Activated T-helper 1 cell treated with anti-CD3 and anti-CD28 coated beads, Interleukin-2, amount 50 U/mL, for 16 hours (primary cell): Measurements from ENCODE around the gene CD247.

Experiments
- DNase-seq, 2 donors: peaks; one replicate each; pipeline ENCODE4 v3.0.0-alpha.2; 2020; ENCODE audit warnings: low read depth in 1 of 2, low spot score in 1 of 2

Gene CD247

GRCh38 chr1:167489571-167490340 is 28.6 kb downstream of the CD247 start:
- DNase-seq = no peak

GRCh38 chr1:167488786-167489185 is 29.5 kb downstream of the CD247 start:
- no peak for DNase-seq

GRCh38 chr1:167487614-167488013 is 30.7 kb downstream of the CD247 start:
- no peak for DNase-seq

- no peak for DNase-seq
Measured at GRCh38 chr1:167486090-167486824, 32.1 kb downstream of the CD247 start.

GRCh38 chr1:167484726-167485502 is 33.4 kb downstream of the CD247 start:
- DNase-seq = no peak

- DNase-seq = no peak
Measured at GRCh38 chr1:167483790-167484189, 34.5 kb downstream of the CD247 start.

GRCh38 chr1:167482184-167482583 is 36.1 kb downstream of the CD247 start:
- DNase-seq = no peak

- no peak for DNase-seq
Measured at GRCh38 chr1:167479331-167479979, 38.9 kb downstream of the CD247 start.

GRCh38 chr1:167477986-167478385 is 40.3 kb downstream of the CD247 start:
- DNase-seq = no peak

- DNase-seq = no peak
Measured at GRCh38 chr1:167476061-167476460, 42.3 kb downstream of the CD247 start.

- DNase-seq = no peak
Measured at GRCh38 chr1:167474191-167474641, 44.1 kb downstream of the CD247 start.

GRCh38 chr1:167473761-167474160 is 44.6 kb downstream of the CD247 start:
- DNase-seq = no peak

GRCh38 chr1:167472752-167473521 is 45.4 kb downstream of the CD247 start:
- DNase-seq = no peak

GRCh38 chr1:167471568-167471967 is 46.8 kb downstream of the CD247 start:
- no peak for DNase-seq

GRCh38 chr1:167469280-167469965 is 48.9 kb downstream of the CD247 start:
- DNase-seq = no peak

GRCh38 chr1:167467752-167468151 is 50.6 kb downstream of the CD247 start:
- no peak for DNase-seq

- no peak for DNase-seq
Measured at GRCh38 chr1:167467126-167467710, 51.1 kb downstream of the CD247 start.

GRCh38 chr1:167465743-167466142 is 52.6 kb downstream of the CD247 start:
- no peak for DNase-seq

- no peak for DNase-seq
Measured at GRCh38 chr1:167465018-167465417, 53.3 kb downstream of the CD247 start.
